Neural crest cell (in vitro differentiated cells): ENCODE results near the gene SLC22A7. TPM values are rescaled to one million over a fixed set of nuclear protein-coding genes. Genes with fewer than 3 reads are reported as not detected.

Source experiments
- DNase-seq: peaks from one replicate; pipeline ENCODE4 v3.0.0; 2021; ENCODE audit warnings: low read depth, mixed read lengths, low spot score
- H3K27ac Mint-ChIP-seq: one replicate; pipeline ENCODE4 v1.8.0; 2021; ENCODE audit warnings: mild to moderate bottlenecking, mixed read lengths; ENCODE audit not compliant: unreplicated experiment
- H3K27me3 Mint-ChIP-seq: 2 replicates; pipeline ENCODE4 v1.8.0; 2021; ENCODE audit warnings: low read depth, mild to moderate bottlenecking, mixed read lengths
- H3K36me3 Mint-ChIP-seq: 2 replicates; pipeline ENCODE4 v1.8.0; 2021; ENCODE audit warnings: low read depth, mild to moderate bottlenecking, mixed read lengths
- H3K4me1 Mint-ChIP-seq: 2 replicates; pipeline ENCODE4 v1.8.0; 2021; ENCODE audit warnings: mixed read lengths
- H3K4me3 Mint-ChIP-seq: one replicate; pipeline ENCODE4 v1.8.0; 2021; ENCODE audit warnings: mild to moderate bottlenecking, mixed read lengths
- H3K9me3 Mint-ChIP-seq: 2 replicates; pipeline ENCODE4 v1.8.0; 2021; ENCODE audit warnings: mixed read lengths
- CTCF ChIP-seq: fragments of 200-600 bp; sonication (generic); conservative IDR thresholded peaks from 2 replicates; pipeline ENCODE4 v1.5.0; 2021; ENCODE audit warnings: antibody characterized with exemption, mild to moderate bottlenecking
- total RNA-seq: library from RNA; stranded (reverse); gene quantifications from 2 replicates; pipeline ENCODE4 v1.2.1, GENCODE V29; 2021

The SLC22A7 gene
- total RNA-seq, 1 donor from 2014 or later: 0.37 TPM

- TF ChIP-seq CTCF: no peak
- no peaks in the 10 kb centered on the region for H3K36me3 Mint-ChIP-seq
- peaks cover 11% of the 10 kb centered on the region for H3K27me3 Mint-ChIP-seq
- no peaks in the 10 kb centered on the region for H3K9me3 Mint-ChIP-seq
- no peak overlapping the region for H3K4me3 Mint-ChIP-seq
- peaks cover 2% of the 10 kb centered on the region for H3K4me1 Mint-ChIP-seq
- no peak for DNase-seq
- no peak overlapping the region for H3K27ac Mint-ChIP-seq
Measured at GRCh38 chr6:43313813-43314212, 15.8 kb downstream of the SLC22A7 start.

GRCh38 chr6:43318011-43318410, 20.0 kb downstream of the SLC22A7 start:
- Mint-ChIP-seq H3K27me3 (no peaks in the 10 kb centered on the region), H3K9me3 (no peaks in the 10 kb centered on the region), H3K4me1 (no peaks in the 10 kb centered on the region), H3K4me3 (no peak overlapping the region), H3K36me3 (no peaks in the 10 kb centered on the region), H3K27ac (no peak overlapping the region)
- no peak for TF ChIP-seq CTCF
- DNase-seq: no peak

- Mint-ChIP-seq H3K4me1 (no peaks in the 10 kb centered on the region), H3K27me3 (no peaks in the 10 kb centered on the region), H3K4me3 (no peak overlapping the region), H3K27ac (no peak overlapping the region), H3K9me3 (peaks cover 3% of the 10 kb centered on the region), H3K36me3 (peaks cover 5% of the 10 kb centered on the region)
- DNase-seq: no peak
- no peak for TF ChIP-seq CTCF
Measured at GRCh38 chr6:43325876-43326275, 27.8 kb downstream of the SLC22A7 start.

- TF ChIP-seq CTCF: no peak
- H3K36me3 Mint-ChIP-seq: peaks cover 5% of the 10 kb centered on the region
- H3K4me3 Mint-ChIP-seq: no peak overlapping the region
- DNase-seq: no peak
- no peaks in the 10 kb centered on the region for H3K27me3 Mint-ChIP-seq
- no peaks in the 10 kb centered on the region for H3K4me1 Mint-ChIP-seq
- no peak overlapping the region for H3K27ac Mint-ChIP-seq
- H3K9me3 Mint-ChIP-seq: peaks cover 3% of the 10 kb centered on the region
Measured at GRCh38 chr6:43328528-43328927, 30.5 kb downstream of the SLC22A7 start.

GRCh38 chr6:43331470-43331869, 33.4 kb downstream of the SLC22A7 start:
- no peak for TF ChIP-seq CTCF
- no peaks in the 10 kb centered on the region for H3K27me3 Mint-ChIP-seq
- no peak overlapping the region for H3K4me3 Mint-ChIP-seq
- no peaks in the 10 kb centered on the region for H3K4me1 Mint-ChIP-seq
- no peaks in the 10 kb centered on the region for H3K9me3 Mint-ChIP-seq
- H3K36me3 Mint-ChIP-seq: no peaks in the 10 kb centered on the region
- H3K27ac Mint-ChIP-seq: no peak overlapping the region
- DNase-seq: no peak

DNA sequence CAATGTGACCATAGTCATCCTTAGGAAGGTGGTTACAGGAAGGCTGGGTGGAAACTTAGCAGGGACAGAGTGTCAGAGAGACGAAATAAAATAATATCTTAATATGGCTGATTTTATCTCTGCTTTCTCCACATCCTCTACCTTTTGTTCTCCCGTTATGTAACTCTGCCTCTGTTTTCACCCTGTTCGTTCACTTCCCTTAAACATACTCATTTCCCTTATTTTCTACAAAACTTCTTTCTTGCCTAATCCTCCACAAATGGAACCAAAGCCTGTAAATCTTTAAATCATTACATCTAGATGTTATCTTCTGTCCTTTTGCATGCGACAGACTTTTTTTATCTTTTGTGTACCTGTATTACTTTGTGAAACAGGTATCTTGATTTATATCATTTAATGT, 33.8 kb downstream of the SLC22A7 start:
- no peaks in the 10 kb centered on the region for H3K27me3 Mint-ChIP-seq
- H3K4me1 Mint-ChIP-seq: no peaks in the 10 kb centered on the region
- no peaks in the 10 kb centered on the region for H3K36me3 Mint-ChIP-seq
- DNase-seq: no peak
- no peak for TF ChIP-seq CTCF
- H3K9me3 Mint-ChIP-seq: no peaks in the 10 kb centered on the region
- no peak overlapping the region for H3K27ac Mint-ChIP-seq
- no peak overlapping the region for H3K4me3 Mint-ChIP-seq
